IPS DF 4.7 (cell line): Measurements from ENCODE around the gene ZNF628.

Source experiments
- DNase-seq: peaks from one replicate; pipeline ENCODE4 v3.0.0-alpha.2; 2013; ENCODE audit warnings: low spot score; ENCODE audit errors: extremely low read depth

Gene ZNF628

GRCh38 chr19:55464662-55465054 lies 11.8 kb upstream of the ZNF628 start, which contains the start of gene C19orf85:
TSS of gene C19orf85 (minus strand) at chr19:55464751. CDS start at chr19:55464554, 197 bp downstream.
- no peak for DNase-seq

- DNase-seq = no peak
These were observed 10.8 kb upstream of the ZNF628 start for GRCh38 chr19:55465460-55466240.

GRCh38 chr19:55466241-55466614 lies 10.2 kb upstream of the ZNF628 start:
- DNase-seq = no peak

GRCh38 chr19:55467236-55468053 lies 9.0 kb upstream of the ZNF628 start:
- DNase-seq = no peak

- DNase-seq = no peak
These were observed 8.4 kb upstream of the ZNF628 start for GRCh38 chr19:55468054-55468393.

GRCh38 chr19:55471266-55471665 lies 5.2 kb upstream of the ZNF628 start:
- no peak for DNase-seq

GRCh38 chr19:55472463-55472862 lies 4.0 kb upstream of the ZNF628 start:
- no peak for DNase-seq

GRCh38 chr19:55473225-55474012 lies 3.0 kb upstream of the ZNF628 start:
- DNase-seq = no peak

- no peak for DNase-seq
These were observed 1.9 kb upstream of the ZNF628 start for GRCh38 chr19:55474269-55475265.

GRCh38 chr19:55477905-55478304 lies 1.5 kb downstream of the ZNF628 start:
- no peak for DNase-seq

GRCh38 chr19:55478364-55478763 lies 1.9 kb downstream of the ZNF628 start:
- no peak for DNase-seq

GRCh38 chr19:55479045-55479444 lies 2.6 kb downstream of the ZNF628 start:
- DNase-seq = no peak

GRCh38 chr19:55479451-55480230 lies 3.2 kb downstream of the ZNF628 start:
- no peak for DNase-seq

- DNase-seq = no peak
These were observed 4.9 kb downstream of the ZNF628 start for GRCh38 chr19:55481148-55481793.

- DNase-seq = no peak
These were observed 5.4 kb downstream of the ZNF628 start for GRCh38 chr19:55481794-55482155.

GRCh38 chr19:55482156-55482961 lies 5.9 kb downstream of the ZNF628 start:
- no peak for DNase-seq

GRCh38 chr19:55482967-55483705 lies 6.7 kb downstream of the ZNF628 start:
- no peak for DNase-seq
